K562 (cell line): Measurements from ENCODE around the gene ZNF599. TPM values are rescaled to one million over a fixed set of nuclear protein-coding genes. Genes with fewer than 3 reads are reported as not detected.

Experiments
- ATAC-seq: fragments of 200-7000 bp; cut with Tn5 transposase; 3 replicates; pipeline ENCODE4 v1.9.1; 2020; ENCODE audit warnings: moderate library complexity
- BruUV-seq: library from RNA; stranded (reverse); fragments of 400-500 nt; replicated peaks from 2 replicates; lab custom pipeline; 2021; lab: Mats Ljungman, UMichigan
- CTCF ChIA-PET: fragments of 300-600 bp; formaldehyde crosslinking; extraction: SDS; loops from one replicate; lab custom pipeline; 2021; ENCODE audit warnings: low intra/inter-chr PET ratio; lab: Yijun Ruan, JAX
- POLR2A ChIA-PET: fragments of 300-600, 350-650 bp; sonication (Branson Sonifier 250); formaldehyde crosslinking; extraction: SDS; loops from one replicate; lab custom pipeline; 2021; ENCODE audit warnings: antibody characterized with exemption, inconsistent platforms; lab: Yijun Ruan, JAX
- DNase-seq, 4 experiments: peaks; one replicate each; pipeline versions ENCODE4 v3.0.0 to v3.0.0-alpha.2; 2011 to 2018; ENCODE audit warnings: low spot score in 3 of 4, mixed read lengths in 3 of 4; ENCODE audit errors: extremely low read depth in 1 of 4
- FAIRE-seq: peaks from 2 replicates; lab custom pipeline; 2011; peaks lifted over from hg19 to GRCh38; lab: Jason Lieb, UNC
- H2AFZ ChIP-seq: 2 replicates; pipeline ENCODE4 v1.6.0; 2011; ENCODE audit warnings: low read depth, low read length, control low read depth, inconsistent platforms
- H3K27ac ChIP-seq: fragments of 200-600 bp; 3 replicates; pipeline ENCODE4 v1.8.0; 2011; ENCODE audit warnings: low read depth, mild to moderate bottlenecking, control low read depth, inconsistent platforms, low read length, moderate library complexity, mixed read lengths; ENCODE audit errors: extremely low read depth
- H3K27me3 ChIP-seq, 2 experiments: fragments of 300-600 bp in 1 of 2; 2 replicates in 1 of 2; 3 replicates in 1 of 2; pipeline versions ENCODE4 v1.6.0 to v1.8.0; 2011; ENCODE audit warnings: inconsistent platforms in 2 of 2, low read length in 2 of 2, mild to moderate bottlenecking in 1 of 2, mixed read lengths in 1 of 2, moderate library complexity in 1 of 2; ENCODE audit not compliant: control insufficient read depth in 2 of 2, insufficient read depth in 2 of 2
- H3K36me3 ChIP-seq: fragments of 300-600 bp; 3 replicates; pipeline ENCODE4 v1.8.0; 2011; ENCODE audit warnings: mild to moderate bottlenecking, low read length, inconsistent platforms; ENCODE audit not compliant: control insufficient read depth, insufficient read depth
- H3K4me1 ChIP-seq, 2 experiments: fragments of 200-600 bp in 1 of 2; replicated peaks in 1 of 2; 2 replicates in 1 of 2; 3 replicates in 1 of 2; pipeline versions ENCODE4 v1.5.1 to v1.8.0; 2011; ENCODE audit warnings: inconsistent platforms in 2 of 2, low read length in 2 of 2, mild to moderate bottlenecking in 1 of 2, mixed read lengths in 1 of 2, moderate library complexity in 1 of 2; ENCODE audit not compliant: control insufficient read depth in 2 of 2, insufficient read depth in 2 of 2
- H3K4me2 ChIP-seq: 2 replicates; pipeline ENCODE4 v1.6.1; 2011; ENCODE audit warnings: low read length, control low read depth, inconsistent platforms, mixed read lengths; ENCODE audit not compliant: insufficient read depth
- H3K4me3 ChIP-seq: fragments of 200-600 bp; sonication (generic), shearing (Covaris generic); 2 replicates; pipeline ENCODE4 v1.5.1; 2016; ENCODE audit warnings: control low read depth, inconsistent platforms
- H3K79me2 ChIP-seq: fragments of 200-600 bp; 3 replicates; pipeline ENCODE4 v1.8.0; 2011; ENCODE audit warnings: low read length, inconsistent platforms; ENCODE audit not compliant: control insufficient read depth, insufficient read depth
- H3K9ac ChIP-seq, 2 experiments: 2 replicates each; pipeline versions ENCODE4 v1.6.0 to v1.6.1; 2011; ENCODE audit warnings: low read depth in 2 of 2, low read length in 2 of 2, control low read depth in 1 of 2, inconsistent platforms in 1 of 2, mild to moderate bottlenecking in 1 of 2, mixed read lengths in 1 of 2; ENCODE audit not compliant: insufficient read depth in 1 of 2
- H3K9me1 ChIP-seq: one replicate; pipeline ENCODE4 v1.6.0; 2011; ENCODE audit warnings: inconsistent platforms, mild to moderate bottlenecking, low read length, moderate library complexity; ENCODE audit not compliant: control insufficient read depth, insufficient read depth
- H3K9me3 ChIP-seq: replicated peaks from 2 replicates; pipeline ENCODE4 v1.5.1; 2011; ENCODE audit warnings: low read depth, low read length, inconsistent platforms; ENCODE audit not compliant: control insufficient read depth, insufficient read depth
- H4K20me1 ChIP-seq: replicated peaks from 2 replicates; pipeline ENCODE4 v1.6.1; 2011; ENCODE audit warnings: low read length, inconsistent platforms, mixed read lengths; ENCODE audit not compliant: control insufficient read depth, insufficient read depth
- ARID2 ChIP-seq: fragments of 450-650 bp; IDR thresholded peaks from 2 replicates; pipeline ENCODE4 v1.6.1; 2017; ENCODE audit warnings: antibody characterized with exemption, mild to moderate bottlenecking
- CHD2 ChIP-seq: IDR thresholded peaks from 2 replicates; pipeline ENCODE4 v1.6.1; 2011; ENCODE audit warnings: low read depth, low read length
- CXXC5 ChIP-seq: fragments of 250-450 bp; sonication (Bioruptor Pico); IDR thresholded peaks from 2 replicates; pipeline ENCODE4 v1.8.0; 2022; ENCODE audit warnings: inconsistent platforms, mild to moderate bottlenecking, moderate library complexity
- FOXJ3 ChIP-seq: sonication (generic); formaldehyde crosslinking; IDR thresholded peaks from 2 replicates; pipeline ENCODE4 v1.4.0; 2020; ENCODE audit warnings: mild to moderate bottlenecking, missing genetic modification reagents
- FOXK1 ChIP-seq: sonication (generic); formaldehyde crosslinking; IDR thresholded peaks from 2 replicates; pipeline ENCODE4 v1.8.0; 2022; ENCODE audit warnings: missing genetic modification reagents, mild to moderate bottlenecking, borderline replicate concordance
- GATA2 ChIP-seq: sonication (generic); formaldehyde crosslinking; IDR thresholded peaks from 2 replicates; pipeline ENCODE4 v1.4.0; 2020; ENCODE audit warnings: mild to moderate bottlenecking, missing genetic modification reagents
- GTF2E2 ChIP-seq: fragments of 200-800 bp; sonication (Bioruptor generic); IDR thresholded peaks from 2 replicates; pipeline ENCODE4 v1.6.1; 2016; ENCODE audit warnings: missing genetic modification characterization, missing compliant biosample characterization
- MTA1 ChIP-seq: fragments of 450-650 bp; IDR thresholded peaks from 2 replicates; pipeline ENCODE4 v1.6.1; 2017; ENCODE audit warnings: borderline replicate concordance
- WGBS: fragments of 100-300 bp; shearing (Covaris generic); methylation state at CpG from one replicate; pipeline ENCODE4 v1.1.6; 2016; ENCODE audit warnings: low coverage, mixed read lengths; ENCODE audit not compliant: insufficient coverage; ENCODE audit errors: missing lambda C conversion rate; 5-methylcytosine and 5-hydroxymethylcytosine counted together
- in situ Hi-C: fragments of 300-500 bp; cut with MboI; formaldehyde crosslinking; loops from 4 replicates; pipeline ENCODE4 v1.15.0; 2018; ENCODE audit warnings: inconsistent platforms, mixed read lengths
- intact Hi-C: fragments of 100-400 bp; cut with micrococcal nuclease; formaldehyde crosslinking; loops from 2 replicates; pipeline ENCODE4 v1.14.2; 2022
- polyA plus RNA-seq, 8 experiments: library from polyadenylated mRNA; depleted of rRNA in 4 of 8; stranded (reverse) in 5 of 8; unstranded in 3 of 8; fragments of >200 nt; fragmentation: Nextera tagmentation in 2 of 8; fragmentation: Illumina TruSeq in 1 of 8; extraction: Ambion mirVana in 2 of 8; extraction: Trizol in 1 of 8; gene quantifications; 2 replicates each; pipeline versions ENCODE4 v1.2.1 to v1.2.3, GENCODE V29; 2011 to 2014; ENCODE audit warnings: inconsistent platforms in 1 of 8, missing spikeins in 1 of 8
- total RNA-seq, 7 experiments: library from RNA; depleted of rRNA in 6 of 7; stranded (reverse); fragments of >200 nt in 6 of 7; fragmentation: Illumina TruSeq in 2 of 7; extraction: Trizol in 2 of 7; gene quantifications; 2 replicates each; pipeline versions ENCODE4 v1.2.1 to v1.2.3, GENCODE V29; 2011 to 2021; ENCODE audit warnings: low replicate concordance in 1 of 7
- TF ChIP-seq, protein P1 (sequence below): fragments of 250-450 bp; sonication (Bioruptor Pico); IDR thresholded peaks from 2 replicates; pipeline ENCODE4 v1.5.0; 2021
- TF ChIP-seq, protein P2 (sequence below): sonication (generic); formaldehyde crosslinking; IDR thresholded peaks from 2 replicates; pipeline ENCODE4 v1.8.0; 2022; ENCODE audit warnings: mild to moderate bottlenecking, missing genetic modification reagents, borderline replicate concordance

Gene ZNF599
- total and polyA plus RNA-seq, 9 of the 15 experiments (the other 6 are each of a cell fraction or from before 2014, with no cell fraction given) = 0.71 to 6.7 (median 2.8) TPM

DNA sequence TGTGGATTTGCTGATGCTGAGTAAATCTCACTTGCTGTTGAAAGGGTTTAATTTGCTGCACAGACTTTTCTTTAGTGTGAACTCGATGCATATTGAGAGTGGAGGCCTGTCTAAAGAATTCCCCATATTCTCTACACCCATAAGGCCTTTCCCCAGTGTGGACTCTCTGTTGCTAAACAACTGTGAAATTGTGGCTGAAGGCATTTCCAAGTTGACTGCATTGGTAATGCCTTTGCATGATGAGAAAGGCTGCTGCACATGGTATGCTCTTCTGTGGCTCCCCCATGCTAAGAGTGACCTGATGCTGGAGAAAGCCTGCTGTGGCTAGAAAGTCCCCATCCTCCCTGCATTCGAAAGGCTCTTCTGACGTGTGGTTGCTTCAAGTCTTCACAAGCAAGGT is 6.6 kb upstream of the ZNF599 start (continued):
- TF ChIP-seq, protein P1, sequence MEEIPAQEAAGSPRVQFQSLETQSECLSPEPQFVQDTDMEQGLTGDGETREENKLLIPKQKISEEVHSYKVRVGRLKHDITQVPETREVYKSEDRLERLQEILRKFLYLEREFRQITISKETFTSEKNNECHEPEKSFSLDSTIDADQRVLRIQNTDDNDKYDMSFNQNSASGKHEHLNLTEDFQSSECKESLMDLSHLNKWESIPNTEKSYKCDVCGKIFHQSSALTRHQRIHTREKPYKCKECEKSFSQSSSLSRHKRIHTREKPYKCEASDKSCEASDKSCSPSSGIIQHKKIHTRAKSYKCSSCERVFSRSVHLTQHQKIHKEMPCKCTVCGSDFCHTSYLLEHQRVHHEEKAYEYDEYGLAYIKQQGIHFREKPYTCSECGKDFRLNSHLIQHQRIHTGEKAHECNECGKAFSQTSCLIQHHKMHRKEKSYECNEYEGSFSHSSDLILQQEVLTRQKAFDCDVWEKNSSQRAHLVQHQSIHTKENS (CRISPR knock-in tag) = no peak
- TF ChIP-seq ARID2 = no peak

DNA sequence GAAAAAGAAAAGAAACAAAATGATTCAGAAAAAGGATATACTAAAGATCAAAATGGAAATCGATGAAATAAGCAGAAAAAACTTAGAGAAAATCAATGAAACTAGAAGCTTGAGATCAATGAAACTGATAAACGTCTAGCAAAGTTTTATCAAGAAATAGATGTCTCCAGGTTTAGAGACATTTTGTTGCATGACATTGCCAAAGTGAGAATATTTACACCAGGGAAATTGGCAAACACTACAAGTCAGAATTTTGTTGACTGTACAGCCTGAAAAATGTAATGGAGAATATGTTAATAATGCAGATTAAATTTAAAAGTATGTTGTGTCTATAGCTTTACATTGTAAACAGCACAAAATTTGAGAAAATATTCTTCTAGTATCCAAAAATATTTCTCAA is 5.3 kb upstream of the ZNF599 start:
- 0% methylated on average over 2 of the region's 2 CpGs for WGBS
- Histone ChIP-seq H3K9me1 (no peaks in the 10 kb centered on the region), H3K27ac (no peak overlapping the region), H2AFZ (no peak overlapping the region), H3K4me2 (no peak overlapping the region), H3K4me3 (no peak overlapping the region), H4K20me1 (no peaks in the 10 kb centered on the region), H3K9me3 (no peaks in the 10 kb centered on the region; the same call in 1 of the 2 replicates), H3K36me3 (no peaks in the 10 kb centered on the region), H3K4me1 (no peaks in the 10 kb centered on the region), H3K9ac (no peak overlapping the region), H3K27me3 (no peaks in the 10 kb centered on the region), H3K79me2 (no peaks in the 10 kb centered on the region)
- ChIA-PET POLR2A (no interaction called here), CTCF (no interaction called here)
- FAIRE-seq (no peak), DNase-seq (no peak), ATAC-seq (no peak)
- in situ Hi-C loops (no loop called here), intact Hi-C loops (no loop called here)
- BruUV-seq = no TSS peak
- no peak for TF ChIP-seq CHD2
- no peak for TF ChIP-seq FOXJ3 (CRISPR knock-in tag)
- no peak for TF ChIP-seq MTA1
- TF ChIP-seq GTF2E2 (tag) = no peak
- no peak for TF ChIP-seq GATA2 (CRISPR knock-in tag)
- TF ChIP-seq, protein P2, sequence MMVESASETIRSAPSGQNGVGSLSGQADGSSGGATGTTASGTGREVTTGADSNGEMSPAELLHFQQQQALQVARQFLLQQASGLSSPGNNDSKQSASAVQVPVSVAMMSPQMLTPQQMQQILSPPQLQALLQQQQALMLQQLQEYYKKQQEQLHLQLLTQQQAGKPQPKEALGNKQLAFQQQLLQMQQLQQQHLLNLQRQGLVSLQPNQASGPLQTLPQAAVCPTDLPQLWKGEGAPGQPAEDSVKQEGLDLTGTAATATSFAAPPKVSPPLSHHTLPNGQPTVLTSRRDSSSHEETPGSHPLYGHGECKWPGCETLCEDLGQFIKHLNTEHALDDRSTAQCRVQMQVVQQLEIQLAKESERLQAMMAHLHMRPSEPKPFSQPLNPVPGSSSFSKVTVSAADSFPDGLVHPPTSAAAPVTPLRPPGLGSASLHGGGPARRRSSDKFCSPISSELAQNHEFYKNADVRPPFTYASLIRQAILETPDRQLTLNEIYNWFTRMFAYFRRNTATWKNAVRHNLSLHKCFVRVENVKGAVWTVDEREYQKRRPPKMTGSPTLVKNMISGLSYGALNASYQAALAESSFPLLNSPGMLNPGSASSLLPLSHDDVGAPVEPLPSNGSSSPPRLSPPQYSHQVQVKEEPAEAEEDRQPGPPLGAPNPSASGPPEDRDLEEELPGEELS (CRISPR knock-in tag) = no peak
- TF ChIP-seq FOXK1 = no peak
- TF ChIP-seq CXXC5 = no peak
